ENCODE measurements around the gene GALR2.

Gene GALR2

DNA sequence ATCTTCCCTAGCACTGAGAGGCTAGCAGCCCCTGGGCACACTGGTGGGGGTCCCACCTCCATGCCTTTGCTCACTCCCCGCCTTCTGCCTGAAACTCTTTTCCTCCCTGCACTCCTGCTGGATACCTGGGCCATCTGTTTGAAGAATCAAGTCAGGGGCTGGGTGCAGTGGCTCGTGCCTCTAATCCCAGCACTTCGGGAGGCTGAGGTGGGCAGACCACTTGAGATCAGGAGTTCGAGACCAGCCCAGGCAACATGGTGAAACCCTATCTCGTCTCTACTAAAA lies 50.8 kb downstream of the GALR2 start:
- CTCF ChIA-PET = interaction anchor here (0.9 to 15.1 kb wide), 13 partner anchors 8 to 179 kb away, joined by 3 to 337 read pairs (median 5); no protein-coding TSS in a partner anchor
- POLR2A ChIA-PET = interaction anchor here (0.6 kb wide), 1 partner anchor 10 kb away, joined by 3 read pairs; no protein-coding TSS in a partner anchor
- TF ChIP-seq CTCF (IDR thresholded peaks at IDR 0.05; ENCODE audit: control extremely low read depth, extremely low read depth, low read depth, missing control alignments) = no peak
- no peak for DNase-seq (ENCODE audit: extremely low spot score)

DNA sequence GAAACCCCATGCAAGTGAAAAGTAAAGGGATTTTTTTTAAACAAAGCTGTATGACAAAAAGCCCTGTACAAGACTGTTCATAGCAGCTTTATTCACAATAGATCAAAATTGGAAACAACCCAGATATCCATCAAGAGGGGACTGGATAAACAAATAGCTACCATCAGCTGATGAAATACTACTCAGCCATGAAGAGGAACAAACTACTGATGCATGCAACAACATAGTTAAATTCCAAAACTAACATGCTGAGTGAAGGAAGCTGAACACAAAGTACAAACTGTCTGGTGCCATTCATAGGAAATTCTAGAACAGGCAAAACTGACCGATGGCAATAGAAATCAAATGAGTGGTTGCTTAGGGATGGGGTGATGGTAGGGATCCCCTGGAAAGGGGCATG lies 51.3 kb downstream of the GALR2 start:
- TF ChIP-seq CTCF (IDR thresholded peaks at IDR 0.05; ENCODE audit: control extremely low read depth, extremely low read depth, low read depth, missing control alignments) = no peak
- no peak for DNase-seq (ENCODE audit: extremely low spot score)
- ChIA-PET CTCF (interaction anchor here (0.7 to 15.1 kb wide), 19 partner anchors 7 to 179 kb away, joined by 3 to 337 read pairs (median 5); partner anchors contain the start of gene FOXJ1), POLR2A (interaction anchor here (0.6 kb wide), 1 partner anchor 10 kb away, joined by 3 read pairs; no protein-coding TSS in a partner anchor)

Measured in GM10248 (cell line).